SK-N-SH (cell line): Measurements from ENCODE around the gene NOP56.

ENCODE experiments used
- CTCF ChIP-seq: fragments of 200-600 bp; sonication (generic); IDR thresholded peaks from 2 replicates; pipeline ENCODE4 v1.6.1; 2017; ENCODE audit warnings: antibody characterized with exemption, mild to moderate bottlenecking, moderate library complexity
- EP300 ChIP-seq, 2 experiments: IDR thresholded peaks; 2 replicates each; pipeline versions ENCODE4 v1.4.0 to v1.6.1; 2012; ENCODE audit warnings: borderline replicate concordance in 1 of 2, low read depth in 1 of 2, low read length in 1 of 2
- EZH2phosphoT487 ChIP-seq: fragments of 200-600 bp; sonication (generic); IDR thresholded peaks from 2 replicates; pipeline ENCODE4 v1.6.1; 2017; ENCODE audit warnings: low read depth, mixed run types, mild to moderate bottlenecking, antibody characterized with exemption, moderate library complexity, borderline replicate concordance
- GABPA ChIP-seq: IDR thresholded peaks from 2 replicates; pipeline ENCODE4 v1.4.0; 2012; ENCODE audit warnings: low read depth, mild to moderate bottlenecking
- RXRA ChIP-seq: IDR thresholded peaks from 2 replicates; pipeline ENCODE4 v1.4.0; 2012; ENCODE audit warnings: low read depth, mild to moderate bottlenecking, borderline replicate concordance
- YY1 ChIP-seq: IDR thresholded peaks from 2 replicates; pipeline ENCODE4 v1.4.0; 2012; ENCODE audit warnings: low read depth, mild to moderate bottlenecking
- TF ChIP-seq, protein P1 (sequence below): IDR thresholded peaks from 2 replicates; pipeline ENCODE4 v1.6.1; 2012; ENCODE audit warnings: mild to moderate bottlenecking, low read depth, low read length, moderate library complexity

GRCh38 chr20:2672446-2672845 is 20.0 kb downstream of the NOP56 start:
- TF ChIP-seq EP300 (IDR thresholded peaks at IDR 0.05; ENCODE audit: borderline replicate concordance in 1 of 2, low read depth in 1 of 2, low read length in 1 of 2): no peak
- TF ChIP-seq CTCF: no peak
- TF ChIP-seq, protein P1, sequence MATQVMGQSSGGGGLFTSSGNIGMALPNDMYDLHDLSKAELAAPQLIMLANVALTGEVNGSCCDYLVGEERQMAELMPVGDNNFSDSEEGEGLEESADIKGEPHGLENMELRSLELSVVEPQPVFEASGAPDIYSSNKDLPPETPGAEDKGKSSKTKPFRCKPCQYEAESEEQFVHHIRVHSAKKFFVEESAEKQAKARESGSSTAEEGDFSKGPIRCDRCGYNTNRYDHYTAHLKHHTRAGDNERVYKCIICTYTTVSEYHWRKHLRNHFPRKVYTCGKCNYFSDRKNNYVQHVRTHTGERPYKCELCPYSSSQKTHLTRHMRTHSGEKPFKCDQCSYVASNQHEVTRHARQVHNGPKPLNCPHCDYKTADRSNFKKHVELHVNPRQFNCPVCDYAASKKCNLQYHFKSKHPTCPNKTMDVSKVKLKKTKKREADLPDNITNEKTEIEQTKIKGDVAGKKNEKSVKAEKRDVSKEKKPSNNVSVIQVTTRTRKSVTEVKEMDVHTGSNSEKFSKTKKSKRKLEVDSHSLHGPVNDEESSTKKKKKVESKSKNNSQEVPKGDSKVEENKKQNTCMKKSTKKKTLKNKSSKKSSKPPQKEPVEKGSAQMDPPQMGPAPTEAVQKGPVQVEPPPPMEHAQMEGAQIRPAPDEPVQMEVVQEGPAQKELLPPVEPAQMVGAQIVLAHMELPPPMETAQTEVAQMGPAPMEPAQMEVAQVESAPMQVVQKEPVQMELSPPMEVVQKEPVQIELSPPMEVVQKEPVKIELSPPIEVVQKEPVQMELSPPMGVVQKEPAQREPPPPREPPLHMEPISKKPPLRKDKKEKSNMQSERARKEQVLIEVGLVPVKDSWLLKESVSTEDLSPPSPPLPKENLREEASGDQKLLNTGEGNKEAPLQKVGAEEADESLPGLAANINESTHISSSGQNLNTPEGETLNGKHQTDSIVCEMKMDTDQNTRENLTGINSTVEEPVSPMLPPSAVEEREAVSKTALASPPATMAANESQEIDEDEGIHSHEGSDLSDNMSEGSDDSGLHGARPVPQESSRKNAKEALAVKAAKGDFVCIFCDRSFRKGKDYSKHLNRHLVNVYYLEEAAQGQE: no peak
- TF ChIP-seq EZH2phosphoT487: no peak
- TF ChIP-seq RXRA: no peak
- no peak for TF ChIP-seq YY1
- no peak for TF ChIP-seq GABPA
